ENCODE measurements around the gene ARHGAP21.

The ARHGAP21 gene

DNA sequence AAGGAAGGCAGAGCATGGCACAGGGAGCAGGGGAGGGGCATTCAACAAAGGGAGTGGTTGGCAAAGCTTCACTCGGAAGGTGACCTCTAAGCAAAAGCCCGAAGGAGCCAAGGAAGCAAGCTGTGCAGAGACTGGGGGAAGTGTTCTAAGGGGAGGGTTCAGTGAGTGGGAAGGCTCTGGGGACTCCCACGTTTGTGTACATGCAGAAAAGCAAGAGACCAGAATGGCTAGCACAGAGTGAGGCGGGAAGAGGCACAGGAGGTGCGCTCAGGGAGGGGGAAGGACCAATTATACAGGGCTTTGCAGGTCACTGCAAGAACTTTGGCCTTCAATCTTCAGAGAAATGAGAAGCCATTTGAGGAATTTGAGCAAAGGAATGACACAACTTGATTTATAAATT is 7.4 kb downstream of the ARHGAP21 start:
- no peaks in the 10 kb centered on the region for H3K27me3 ChIP-seq (replicated peaks; ENCODE audit: insufficient read depth, low read length)
- H3K9me2 ChIP-seq (replicated peaks; ENCODE audit: insufficient read depth, low read length), result no peaks in the 10 kb centered on the region
- no peak for DNase-seq
- no peak overlapping the region for H3K4me2 ChIP-seq (ENCODE audit: low read depth, low read length)
- no peaks in the 10 kb centered on the region for H3F3A ChIP-seq (ENCODE audit: insufficient read depth, low read length)
- H3K79me2 ChIP-seq (ENCODE audit: low read length), result peaks cover 98% of the 10 kb centered on the region
- TF ChIP-seq EZH2phosphoT487 (IDR thresholded peaks at IDR 0.05; ENCODE audit: low read length), result no peak
- no peak for TF ChIP-seq EZH2 (optimal IDR thresholded peaks at IDR 0.05; ENCODE audit: low read depth, low read length)
- TF ChIP-seq, protein P1, sequence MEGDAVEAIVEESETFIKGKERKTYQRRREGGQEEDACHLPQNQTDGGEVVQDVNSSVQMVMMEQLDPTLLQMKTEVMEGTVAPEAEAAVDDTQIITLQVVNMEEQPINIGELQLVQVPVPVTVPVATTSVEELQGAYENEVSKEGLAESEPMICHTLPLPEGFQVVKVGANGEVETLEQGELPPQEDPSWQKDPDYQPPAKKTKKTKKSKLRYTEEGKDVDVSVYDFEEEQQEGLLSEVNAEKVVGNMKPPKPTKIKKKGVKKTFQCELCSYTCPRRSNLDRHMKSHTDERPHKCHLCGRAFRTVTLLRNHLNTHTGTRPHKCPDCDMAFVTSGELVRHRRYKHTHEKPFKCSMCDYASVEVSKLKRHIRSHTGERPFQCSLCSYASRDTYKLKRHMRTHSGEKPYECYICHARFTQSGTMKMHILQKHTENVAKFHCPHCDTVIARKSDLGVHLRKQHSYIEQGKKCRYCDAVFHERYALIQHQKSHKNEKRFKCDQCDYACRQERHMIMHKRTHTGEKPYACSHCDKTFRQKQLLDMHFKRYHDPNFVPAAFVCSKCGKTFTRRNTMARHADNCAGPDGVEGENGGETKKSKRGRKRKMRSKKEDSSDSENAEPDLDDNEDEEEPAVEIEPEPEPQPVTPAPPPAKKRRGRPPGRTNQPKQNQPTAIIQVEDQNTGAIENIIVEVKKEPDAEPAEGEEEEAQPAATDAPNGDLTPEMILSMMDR (IDR thresholded peaks at IDR 0.05; ENCODE audit: low read length), result no peak
- H4K20me1 ChIP-seq (ENCODE audit: insufficient read depth, low read length), result 0 out of 2 replicates have a peak, but pooled peaks cover 3% of the 10 kb centered on the region
- no peak overlapping the region for H3K4me3 ChIP-seq (ENCODE audit: low read length)
- H3K4me1 ChIP-seq (ENCODE audit: low read length), result peaks cover 17% of the 10 kb centered on the region
- H3K36me3 ChIP-seq (replicated peaks; ENCODE audit: insufficient read depth, low read length), result no peaks in the 10 kb centered on the region; the same call in 1 of the 2 replicates
- H3K9ac ChIP-seq (ENCODE audit: low read length), result no peak overlapping the region
- H3K27ac ChIP-seq (ENCODE audit: low read length), result no peak overlapping the region
- H2AFZ ChIP-seq (ENCODE audit: low read length), result no peak overlapping the region
- H3K9me3 ChIP-seq (replicated peaks; ENCODE audit: insufficient read depth, low read length), result no peaks in the 10 kb centered on the region

DNA sequence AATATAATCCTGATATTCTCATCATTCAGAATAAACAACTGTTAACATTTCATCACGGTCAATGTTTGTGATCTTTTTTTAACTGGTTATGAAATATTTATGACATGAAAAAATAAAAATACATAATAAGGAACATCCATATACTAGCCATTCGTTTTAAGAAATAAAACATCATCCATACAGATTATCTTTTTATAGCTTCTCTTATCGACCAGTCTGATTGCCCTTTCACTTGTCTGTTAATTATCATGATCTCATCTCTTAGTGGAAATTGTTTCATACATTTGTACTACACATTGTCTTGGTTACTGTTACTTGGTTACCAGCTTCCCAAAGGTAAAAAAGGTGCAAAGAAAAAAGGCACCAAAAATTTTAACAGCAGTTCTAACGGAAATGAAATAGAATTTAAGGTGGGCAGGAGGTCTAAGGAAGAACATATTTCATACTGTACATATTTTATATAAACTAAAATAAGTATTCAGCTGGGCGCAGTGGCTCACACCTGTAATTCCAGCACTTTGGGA is 8.4 kb downstream of the ARHGAP21 start:
- H3K79me2 ChIP-seq (ENCODE audit: low read length), result peaks cover 95% of the 10 kb centered on the region
- H3K4me2 ChIP-seq (ENCODE audit: low read depth, low read length), result no peak overlapping the region
- TF ChIP-seq, protein P1 (IDR thresholded peaks at IDR 0.05; ENCODE audit: low read length), result no peak
- no peak for TF ChIP-seq EZH2phosphoT487 (IDR thresholded peaks at IDR 0.05; ENCODE audit: low read length)
- TF ChIP-seq EZH2 (optimal IDR thresholded peaks at IDR 0.05; ENCODE audit: low read depth, low read length), result no peak
- no peaks in the 10 kb centered on the region for H3K9me3 ChIP-seq (replicated peaks; ENCODE audit: insufficient read depth, low read length)
- no peak for DNase-seq
- no peak overlapping the region for H3K27ac ChIP-seq (ENCODE audit: low read length)
- H3F3A ChIP-seq (ENCODE audit: insufficient read depth, low read length), result no peaks in the 10 kb centered on the region
- no peaks in the 10 kb centered on the region for H4K20me1 ChIP-seq (ENCODE audit: insufficient read depth, low read length)
- no peaks in the 10 kb centered on the region for H3K27me3 ChIP-seq (replicated peaks; ENCODE audit: insufficient read depth, low read length)
- no peak overlapping the region for H3K9ac ChIP-seq (ENCODE audit: low read length)
- H3K4me3 ChIP-seq (ENCODE audit: low read length), result no peak overlapping the region
- H2AFZ ChIP-seq (ENCODE audit: low read length), result no peak overlapping the region
- peaks cover 7% of the 10 kb centered on the region for H3K4me1 ChIP-seq (ENCODE audit: low read length)
- no peaks in the 10 kb centered on the region for H3K9me2 ChIP-seq (replicated peaks; ENCODE audit: insufficient read depth, low read length)
- no peaks in the 10 kb centered on the region; the same call in 1 of the 2 replicates for H3K36me3 ChIP-seq (replicated peaks; ENCODE audit: insufficient read depth, low read length)

DNA sequence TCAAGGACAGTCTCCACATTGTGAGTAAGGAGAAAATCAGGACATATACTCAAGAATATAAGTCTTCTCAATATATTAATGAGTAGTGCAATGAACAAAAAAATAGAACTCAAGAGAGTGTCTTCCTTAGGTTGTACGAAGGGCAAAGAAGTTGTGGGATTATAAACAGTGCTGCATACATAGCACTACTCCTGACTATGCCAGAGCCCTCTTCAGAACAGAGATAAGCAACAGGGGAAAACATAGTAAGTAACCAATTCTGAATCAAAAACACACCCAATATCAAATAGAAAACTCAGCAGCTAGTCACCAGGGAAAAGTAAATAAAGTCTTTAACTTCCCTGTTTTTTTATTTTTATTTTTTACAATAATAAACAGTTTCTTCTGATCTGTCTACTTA is 10.6 kb downstream of the ARHGAP21 start:
- Histone ChIP-seq H3K36me3 (replicated peaks; ENCODE audit: insufficient read depth, low read length) (no peaks in the 10 kb centered on the region; the same call in 1 of the 2 replicates), H3K4me3 (ENCODE audit: low read length) (no peak overlapping the region), H3K9me3 (replicated peaks; ENCODE audit: insufficient read depth, low read length) (no peaks in the 10 kb centered on the region), H3K4me2 (ENCODE audit: low read depth, low read length) (no peak overlapping the region), H3K79me2 (ENCODE audit: low read length) (peaks cover 95% of the 10 kb centered on the region), H3F3A (ENCODE audit: insufficient read depth, low read length) (no peaks in the 10 kb centered on the region), H3K9me2 (replicated peaks; ENCODE audit: insufficient read depth, low read length) (no peaks in the 10 kb centered on the region), H4K20me1 (ENCODE audit: insufficient read depth, low read length) (no peaks in the 10 kb centered on the region), H3K27ac (ENCODE audit: low read length) (no peak overlapping the region), H3K27me3 (replicated peaks; ENCODE audit: insufficient read depth, low read length) (no peaks in the 10 kb centered on the region), H3K9ac (ENCODE audit: low read length) (no peak overlapping the region), H3K4me1 (ENCODE audit: low read length) (no peaks in the 10 kb centered on the region), H2AFZ (ENCODE audit: low read length) (no peak overlapping the region)
- DNase-seq, result no peak
- TF ChIP-seq EZH2 (optimal IDR thresholded peaks at IDR 0.05; ENCODE audit: low read depth, low read length) (no peak), EZH2phosphoT487 (IDR thresholded peaks at IDR 0.05; ENCODE audit: low read length) (no peak)
- TF ChIP-seq, protein P1 (IDR thresholded peaks at IDR 0.05; ENCODE audit: low read length), result no peak

Measured in MM.1S (cell line).